ENCODE data around the gene TCIRG1. TPM values are rescaled to one million over a fixed set of nuclear protein-coding genes. Genes with fewer than 3 reads are reported as not detected.

The TCIRG1 gene
- total RNA-seq, 1 experiment from 2014 or later: 51.1 TPM

DNA sequence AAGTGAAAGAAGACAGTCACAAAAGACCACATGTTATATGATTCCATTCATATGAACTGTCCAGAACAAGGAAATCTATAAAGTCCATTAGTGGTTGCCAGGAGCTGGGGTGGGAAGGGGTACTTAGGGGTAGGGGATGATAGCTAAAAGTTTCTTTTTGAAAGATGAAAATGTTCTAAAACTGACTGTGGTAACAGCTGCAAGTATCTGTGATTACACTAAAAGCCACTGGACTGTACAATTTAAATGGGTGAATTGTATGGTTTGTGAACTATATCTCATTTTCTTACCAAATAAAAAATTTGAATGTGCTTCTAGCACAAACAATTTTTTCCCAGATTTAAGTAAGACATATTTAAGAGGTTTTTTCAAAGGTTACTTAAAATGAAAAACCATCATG is 60.2 kb downstream of the TCIRG1 start:
- Mint-ChIP-seq H3K9me3 (no peaks in the 10 kb centered on the region), H3K4me3 (no peak overlapping the region), H3K27me3 (ENCODE audit: low read depth) (no peaks in the 10 kb centered on the region), H3K27ac (0 out of 2 replicates have a peak overlapping the region, but pooled peaks have one; percentile 49), H3K36me3 (peaks cover 9% of the 10 kb centered on the region), H3K4me1 (peaks cover 27% of the 10 kb centered on the region)
- TF ChIP-seq, protein P1, sequence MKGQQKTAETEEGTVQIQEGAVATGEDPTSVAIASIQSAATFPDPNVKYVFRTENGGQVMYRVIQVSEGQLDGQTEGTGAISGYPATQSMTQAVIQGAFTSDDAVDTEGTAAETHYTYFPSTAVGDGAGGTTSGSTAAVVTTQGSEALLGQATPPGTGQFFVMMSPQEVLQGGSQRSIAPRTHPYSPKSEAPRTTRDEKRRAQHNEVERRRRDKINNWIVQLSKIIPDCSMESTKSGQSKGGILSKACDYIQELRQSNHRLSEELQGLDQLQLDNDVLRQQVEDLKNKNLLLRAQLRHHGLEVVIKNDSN (CRISPR knock-in tag; IDR thresholded peaks at IDR 0.05): no peak
- TF ChIP-seq SMAD4 (CRISPR knock-in tag; IDR thresholded peaks at IDR 0.05) (no peak), RORB (CRISPR knock-in tag; IDR thresholded peaks at IDR 0.05) (no peak), KAT7 (CRISPR knock-in tag; IDR thresholded peaks at IDR 0.05; ENCODE audit: borderline replicate concordance) (no peak), GABPB1 (CRISPR knock-in tag; IDR thresholded peaks at IDR 0.05) (no peak), PRRX2 (CRISPR knock-in tag; IDR thresholded peaks at IDR 0.05) (no peak), MXD4 (CRISPR knock-in tag; IDR thresholded peaks at IDR 0.05; ENCODE audit: borderline replicate concordance) (no peak), NFYB (CRISPR knock-in tag; conservative IDR thresholded peaks at IDR 0.05; ENCODE audit: low read depth) (no peak), ATF1 (CRISPR knock-in tag; IDR thresholded peaks at IDR 0.05) (no peak)
- TF ChIP-seq, protein P2, sequence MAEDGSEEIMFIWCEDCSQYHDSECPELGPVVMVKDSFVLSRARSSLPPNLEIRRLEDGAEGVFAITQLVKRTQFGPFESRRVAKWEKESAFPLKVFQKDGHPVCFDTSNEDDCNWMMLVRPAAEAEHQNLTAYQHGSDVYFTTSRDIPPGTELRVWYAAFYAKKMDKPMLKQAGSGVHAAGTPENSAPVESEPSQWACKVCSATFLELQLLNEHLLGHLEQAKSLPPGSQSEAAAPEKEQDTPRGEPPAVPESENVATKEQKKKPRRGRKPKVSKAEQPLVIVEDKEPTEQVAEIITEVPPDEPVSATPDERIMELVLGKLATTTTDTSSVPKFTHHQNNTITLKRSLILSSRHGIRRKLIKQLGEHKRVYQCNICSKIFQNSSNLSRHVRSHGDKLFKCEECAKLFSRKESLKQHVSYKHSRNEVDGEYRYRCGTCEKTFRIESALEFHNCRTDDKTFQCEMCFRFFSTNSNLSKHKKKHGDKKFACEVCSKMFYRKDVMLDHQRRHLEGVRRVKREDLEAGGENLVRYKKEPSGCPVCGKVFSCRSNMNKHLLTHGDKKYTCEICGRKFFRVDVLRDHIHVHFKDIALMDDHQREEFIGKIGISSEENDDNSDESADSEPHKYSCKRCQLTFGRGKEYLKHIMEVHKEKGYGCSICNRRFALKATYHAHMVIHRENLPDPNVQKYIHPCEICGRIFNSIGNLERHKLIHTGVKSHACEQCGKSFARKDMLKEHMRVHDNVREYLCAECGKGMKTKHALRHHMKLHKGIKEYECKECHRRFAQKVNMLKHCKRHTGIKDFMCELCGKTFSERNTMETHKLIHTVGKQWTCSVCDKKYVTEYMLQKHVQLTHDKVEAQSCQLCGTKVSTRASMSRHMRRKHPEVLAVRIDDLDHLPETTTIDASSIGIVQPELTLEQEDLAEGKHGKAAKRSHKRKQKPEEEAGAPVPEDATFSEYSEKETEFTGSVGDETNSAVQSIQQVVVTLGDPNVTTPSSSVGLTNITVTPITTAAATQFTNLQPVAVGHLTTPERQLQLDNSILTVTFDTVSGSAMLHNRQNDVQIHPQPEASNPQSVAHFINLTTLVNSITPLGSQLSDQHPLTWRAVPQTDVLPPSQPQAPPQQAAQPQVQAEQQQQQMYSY (CRISPR knock-in tag; IDR thresholded peaks at IDR 0.05): no peak
- TF ChIP-seq, protein P3, sequence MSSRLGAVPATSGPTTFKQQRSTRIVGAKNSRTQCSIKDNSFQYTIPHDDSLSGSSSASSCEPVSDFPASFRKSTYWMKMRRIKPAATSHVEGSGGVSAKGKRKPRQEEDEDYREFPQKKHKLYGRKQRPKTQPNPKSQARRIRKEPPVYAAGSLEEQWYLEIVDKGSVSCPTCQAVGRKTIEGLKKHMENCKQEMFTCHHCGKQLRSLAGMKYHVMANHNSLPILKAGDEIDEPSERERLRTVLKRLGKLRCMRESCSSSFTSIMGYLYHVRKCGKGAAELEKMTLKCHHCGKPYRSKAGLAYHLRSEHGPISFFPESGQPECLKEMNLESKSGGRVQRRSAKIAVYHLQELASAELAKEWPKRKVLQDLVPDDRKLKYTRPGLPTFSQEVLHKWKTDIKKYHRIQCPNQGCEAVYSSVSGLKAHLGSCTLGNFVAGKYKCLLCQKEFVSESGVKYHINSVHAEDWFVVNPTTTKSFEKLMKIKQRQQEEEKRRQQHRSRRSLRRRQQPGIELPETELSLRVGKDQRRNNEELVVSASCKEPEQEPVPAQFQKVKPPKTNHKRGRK (CRISPR knock-in tag; IDR thresholded peaks at IDR 0.05; ENCODE audit: borderline replicate concordance): no peak
- ChIA-PET CTCF (no interaction called here), POLR2A (interaction anchor here (1.1 kb wide), 1 partner anchor 10 kb away, joined by 3 read pairs; no protein-coding TSS in a partner anchor)
- ATAC-seq (no peak), DNase-seq (ENCODE audit: low spot score) (no peak)

DNA sequence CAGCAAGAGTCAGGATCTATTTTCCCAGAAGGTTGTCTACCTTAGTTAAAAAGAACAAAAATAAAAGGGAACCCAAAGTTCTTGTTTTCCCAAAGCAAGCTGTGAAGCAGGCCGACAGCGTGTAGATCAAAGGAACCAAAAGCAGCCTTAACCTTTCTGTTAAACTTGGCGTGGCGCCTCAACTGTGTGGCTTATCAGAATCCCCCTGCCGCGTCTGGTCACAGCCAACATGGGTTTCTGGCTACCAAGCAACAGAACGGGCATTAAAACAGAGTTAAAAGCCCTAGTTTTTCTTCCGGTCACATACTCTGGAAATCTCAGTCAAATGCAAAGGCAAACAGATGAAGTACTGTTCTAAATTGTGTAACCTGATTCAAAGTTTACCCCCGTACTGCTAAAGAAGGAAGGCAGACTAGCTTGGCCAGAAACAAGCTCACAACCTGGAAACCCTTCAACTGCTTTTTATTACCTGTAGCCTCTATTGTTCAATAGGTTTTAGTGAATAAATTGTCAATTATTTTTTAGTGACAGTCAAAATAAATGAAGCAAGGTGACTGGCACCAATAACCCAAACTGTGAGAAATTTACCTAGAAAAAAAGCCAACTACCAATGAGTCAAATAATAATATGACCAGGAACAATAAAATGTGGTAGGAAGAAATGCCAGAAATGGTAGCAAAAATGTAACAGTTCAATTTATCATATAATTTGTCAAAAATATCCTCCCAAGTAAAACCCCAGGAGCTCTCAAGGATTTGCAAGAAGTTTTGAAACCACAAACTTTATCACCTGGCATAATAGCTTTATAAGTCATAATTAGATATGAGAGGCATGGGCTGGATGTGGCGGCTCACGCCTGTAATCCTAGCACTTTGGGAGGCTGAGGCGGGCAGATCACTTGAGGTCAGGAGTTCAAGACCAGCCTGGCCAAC is 60.9 kb downstream of the TCIRG1 start:
- POLR2A ChIA-PET: interaction anchor here (0.5 to 1.1 kb wide), 2 partner anchors 10 to 26 kb away, joined by 3 read pairs; no protein-coding TSS in a partner anchor
- DNase-seq (ENCODE audit: low spot score) (no peak), ATAC-seq (no peak)
- Mint-ChIP-seq H3K27me3 (ENCODE audit: low read depth) (no peaks in the 10 kb centered on the region), H3K36me3 (peaks cover 8% of the 10 kb centered on the region), H3K9me3 (no peaks in the 10 kb centered on the region), H3K4me1 (peaks cover 27% of the 10 kb centered on the region), H3K27ac (peak overlapping the region; percentile 91), H3K4me3 (no peak overlapping the region)
- CTCF ChIA-PET: no interaction called here
- TF ChIP-seq ZNF219 (CRISPR knock-in tag; IDR thresholded peaks at IDR 0.05; ENCODE audit: borderline replicate concordance) (no peak), GABPB1 (CRISPR knock-in tag; IDR thresholded peaks at IDR 0.05) (peak; percentile 45; the same call in 1 of the 2 replicates)

Small RNA genes within 50 kb of the gene (microRNA-seq; reads per million reads assigned to microRNA genes)
- not detected for gene MIR4691 (ENCODE audit: borderline number of aligned reads)
- not detected for gene MIR6753 (ENCODE audit: borderline number of aligned reads)
- gene MIR7113 (ENCODE audit: borderline number of aligned reads): 3.1 reads per million

Other genes with a start within 250 kb of the TCIRG1 start
- 27.7 to 29.7 TPM (median 27.9 TPM) in 3 replicates for gene UNC93B1, start 34.9 kb upstream of the TCIRG1 start, total RNA-seq (2021)
- 0.30 to 0.53 TPM (median 0.46 TPM) in 3 replicates for gene ALDH3B1, start 28.7 kb upstream of the TCIRG1 start, total RNA-seq (2021)
- 221 to 247 TPM (median 240 TPM) in 3 replicates for gene NDUFS8, start 8.3 kb upstream of the TCIRG1 start, total RNA-seq (2021)
- gene CHKA, start 82.4 kb downstream of the TCIRG1 start, total RNA-seq (2021): 62.6 to 76.1 TPM (median 64.0 TPM) in 3 replicates
- gene KMT5B, start 174.3 kb downstream of the TCIRG1 start, total RNA-seq (2021): 39.3 to 43.8 TPM (median 39.8 TPM) in 3 replicates
- gene C11orf24, start 232.9 kb downstream of the TCIRG1 start, total RNA-seq (2021): 41.8 to 53.7 TPM (median 43.8 TPM) in 3 replicates

Measured in WTC11 (cell line).